ENCODE measurements around the gene PIGQ.

- TF ChIP-seq CTCF (conservative IDR thresholded peaks at IDR 0.05 in 1 of 2, IDR thresholded peaks at IDR 0.05 in 1 of 2; ENCODE audit: extremely low read depth in 1 of 2, insufficient read depth in 1 of 2, low read depth in 1 of 2, low read length in 2 of 2): no peak
- TF ChIP-seq EZH2 (IDR thresholded peaks at IDR 0.05; ENCODE audit: borderline replicate concordance, low read length): no peak
These were observed 4.4 kb downstream of the PIGQ start for GRCh38 chr16:574021-574760.

Measured in mammary epithelial cell (primary cell).